HCT116 (cell line): ENCODE results near the gene TCERG1L. TPM values are rescaled to one million over a fixed set of nuclear protein-coding genes. Genes with fewer than 3 reads are reported as not detected.

ENCODE experiments used
- ATAC-seq: fragments of 200-7000 bp; cut with Tn5 transposase; 2 replicates; pipeline ENCODE4 v1.9.1; 2020; ENCODE audit warnings: mild to moderate bottlenecking, moderate library complexity
- BruUV-seq: library from RNA; stranded (reverse); fragments of 400-500 nt; replicated peaks from 2 replicates; lab custom pipeline; 2021; lab: Mats Ljungman, UMichigan
- CTCF ChIA-PET: fragments of 300-600 bp; sonication (Branson Sonifier 250); formaldehyde crosslinking; loops from one replicate; lab custom pipeline; 2021; ENCODE audit warnings: antibody characterized with exemption; lab: Charles Lee
- POLR2A ChIA-PET: fragments of 300-600, 350-600 bp; sonication (Branson Sonifier 250); formaldehyde crosslinking; loops from one replicate; lab custom pipeline; 2021; ENCODE audit warnings: antibody characterized with exemption; lab: Charles Lee
- RAD21 ChIA-PET, 2 experiments: fragments of 300-600 bp; sonication (Branson Sonifier 250); formaldehyde crosslinking; loops; one replicate each; lab custom pipeline; 2023; ENCODE audit warnings: low total read pairs in 2 of 2; ENCODE audit not compliant: uncharacterized antibody in 2 of 2, unreplicated experiment in 2 of 2, low non-redundant PET in 1 of 2; lab: Charles Lee
- DNase-seq: peaks from one replicate; pipeline ENCODE4 v3.0.0-alpha.2; 2010; ENCODE audit warnings: low read depth, low spot score
- H2AFZ ChIP-seq: fragments of 200-600 bp; shearing (Covaris generic), sonication (generic); 2 replicates; pipeline ENCODE4 v1.6.1; 2017; ENCODE audit warnings: low read depth, mixed run types, mixed read lengths, antibody characterized with exemption, low read length; ENCODE audit not compliant: poor library complexity, severe bottlenecking
- H3K27ac ChIP-seq: 2 replicates; pipeline ENCODE4 v1.5.1; 2012; ENCODE audit warnings: low read depth, low read length
- H3K27me3 ChIP-seq: fragments of 200-600 bp; sonication (generic); 2 replicates; pipeline ENCODE4 v1.6.1; 2016; ENCODE audit warnings: mixed run types, low read length, mixed read lengths; ENCODE audit not compliant: insufficient read depth
- H3K36me3 ChIP-seq, 2 experiments: fragments of 200-500 bp in 1 of 2; fragments of 200-600 bp in 1 of 2; sonication (Bioruptor generic) in 1 of 2; sonication (generic) in 1 of 2; 2 replicates each; pipeline versions ENCODE4 v1.5.1 to v1.6.1; 2014 to 2016; ENCODE audit warnings: low read length in 2 of 2, inconsistent platforms in 1 of 2, mixed read lengths in 1 of 2, mixed run types in 1 of 2; ENCODE audit not compliant: insufficient read depth in 2 of 2, control insufficient read depth in 1 of 2
- H3K4me1 ChIP-seq, 2 experiments: fragments of 200-600 bp in 1 of 2; sonication (generic) in 1 of 2; 2 replicates each; pipeline versions ENCODE4 v1.5.1 to v1.6.1; 2012 to 2017; ENCODE audit warnings: low read length in 2 of 2, inconsistent platforms in 1 of 2, mild to moderate bottlenecking in 1 of 2, mixed read lengths in 1 of 2, mixed run types in 1 of 2, moderate library complexity in 1 of 2; ENCODE audit not compliant: insufficient read depth in 2 of 2, control insufficient read depth in 1 of 2
- H3K4me2 ChIP-seq: fragments of 200-600 bp; sonication (generic); 2 replicates; pipeline ENCODE4 v1.6.1; 2017; ENCODE audit warnings: mixed run types, low read length, mixed read lengths
- H3K4me3 ChIP-seq, 2 experiments: fragments of 200-600 bp in 1 of 2; sonication (generic) in 1 of 2; replicated peaks in 1 of 2; 2 replicates each; pipeline ENCODE4 v1.5.1; 2011 to 2016; ENCODE audit warnings: low read length in 2 of 2, control low read depth in 1 of 2, low read depth in 1 of 2, mild to moderate bottlenecking in 1 of 2, mixed read lengths in 1 of 2, mixed run types in 1 of 2
- H3K79me2 ChIP-seq: fragments of 200-600 bp; sonication (generic); 2 replicates; pipeline ENCODE4 v1.6.1; 2017; ENCODE audit warnings: mild to moderate bottlenecking, mixed run types, low read length, moderate library complexity, mixed read lengths; ENCODE audit not compliant: insufficient read depth
- H3K9ac ChIP-seq: fragments of 200-600 bp; sonication (generic); 2 replicates; pipeline ENCODE4 v1.6.1; 2016; ENCODE audit warnings: low read length, mixed read lengths
- H3K9me2 ChIP-seq: fragments of 200-600 bp; sonication (generic), shearing (Covaris generic); 2 replicates; pipeline ENCODE4 v1.6.1; 2017; ENCODE audit warnings: mixed run types, mild to moderate bottlenecking, moderate library complexity; ENCODE audit not compliant: insufficient read depth
- H3K9me3 ChIP-seq, 2 experiments: fragments of 200-500 bp in 1 of 2; fragments of 200-600 bp in 1 of 2; sonication (Bioruptor generic) in 1 of 2; sonication (generic) in 1 of 2; 2 replicates each; pipeline ENCODE4 v1.6.1; 2014 to 2017; ENCODE audit warnings: low read length in 2 of 2, mixed read lengths in 2 of 2, inconsistent platforms in 1 of 2, low read depth in 1 of 2, mild to moderate bottlenecking in 1 of 2, mixed run types in 1 of 2, moderate library complexity in 1 of 2; ENCODE audit not compliant: control insufficient read depth in 1 of 2, insufficient read depth in 1 of 2
- H4K20me1 ChIP-seq: fragments of 200-600 bp; sonication (generic), shearing (Covaris generic); 2 replicates; pipeline ENCODE4 v1.6.1; 2017; ENCODE audit warnings: mixed run types, mild to moderate bottlenecking, moderate library complexity; ENCODE audit not compliant: insufficient read depth
- ATF3 ChIP-seq: IDR thresholded peaks from 2 replicates; pipeline ENCODE4 v1.6.1; 2012
- CBX3 ChIP-seq: IDR thresholded peaks from 2 replicates; pipeline ENCODE4 v1.6.1; 2012; ENCODE audit warnings: low read depth
- EGR1 ChIP-seq: IDR thresholded peaks from 2 replicates; pipeline ENCODE4 v1.6.1; 2012; ENCODE audit warnings: low read depth
- EZH2 ChIP-seq: fragments of 200-600 bp; sonication (generic); IDR thresholded peaks from 2 replicates; pipeline ENCODE4 v1.6.1; 2017; ENCODE audit warnings: antibody characterized with exemption, mixed run types
- POLR2A ChIP-seq: IDR thresholded peaks from 2 replicates; pipeline ENCODE4 v1.7.0; 2011; ENCODE audit warnings: borderline replicate concordance; ENCODE audit not compliant: insufficient read depth, insufficient read length; ENCODE audit errors: extremely low read depth
- RAD21 ChIP-seq: IDR thresholded peaks from 2 replicates; pipeline ENCODE4 v1.6.1; 2012; ENCODE audit warnings: low read depth, mild to moderate bottlenecking
- REST ChIP-seq: IDR thresholded peaks from 2 replicates; pipeline ENCODE4 v1.6.1; 2012; ENCODE audit warnings: low read depth
- SIN3A ChIP-seq: IDR thresholded peaks from 2 replicates; pipeline ENCODE4 v1.6.1; 2012; ENCODE audit warnings: low read depth
- TCF7L2 ChIP-seq: IDR thresholded peaks from 2 replicates; pipeline ENCODE4 v1.7.0; 2011; ENCODE audit warnings: borderline replicate concordance, inconsistent platforms; ENCODE audit not compliant: insufficient read depth, insufficient read length; ENCODE audit errors: extremely low read depth
- ZBTB33 ChIP-seq: IDR thresholded peaks from 2 replicates; pipeline ENCODE4 v1.6.1; 2011; ENCODE audit warnings: mild to moderate bottlenecking, low read length, moderate library complexity; ENCODE audit not compliant: insufficient replicate concordance; ENCODE audit errors: extremely low read depth
- ZFX ChIP-seq: fragments of 450-650 bp; IDR thresholded peaks from 2 replicates; pipeline ENCODE4 v1.6.1; 2017
- ZNF274 ChIP-seq: fragments of 200-500 bp; sonication (Bioruptor generic); IDR thresholded peaks from 2 replicates; pipeline ENCODE4 v1.6.1; 2014; ENCODE audit warnings: mild to moderate bottlenecking, low read depth, low read length, inconsistent platforms
- intact Hi-C: fragments of 100-400 bp; cut with micrococcal nuclease; formaldehyde crosslinking; loops from 2 replicates; pipeline ENCODE4 v1.10.0; 2022
- total RNA-seq: library from RNA; stranded (reverse); gene quantifications from one replicate; pipeline ENCODE4 v1.2.1, GENCODE V29; 2021; ENCODE audit not compliant: unreplicated experiment

TCERG1L gene
- total RNA-seq, 1 experiment from 2014 or later = not detected

GRCh38 chr10:131124945-131125344, 186.6 kb downstream of the TCERG1L start:
- no TSS peak for BruUV-seq
- Histone ChIP-seq H2AFZ (no peak overlapping the region), H3K27ac (no peak overlapping the region), H3K4me3 (no peak overlapping the region), H3K9me2 (no peaks in the 10 kb centered on the region), H4K20me1 (no peaks in the 10 kb centered on the region), H3K4me2 (no peak overlapping the region), H3K4me1 (no peaks in the 10 kb centered on the region), H3K36me3 (no peaks in the 10 kb centered on the region), H3K9me3 (no peaks in the 10 kb centered on the region), H3K27me3 (no peaks in the 10 kb centered on the region), H3K79me2 (no peaks in the 10 kb centered on the region), H3K9ac (no peak overlapping the region)
- ChIA-PET CTCF (no interaction called here), POLR2A (no interaction called here), RAD21 (no interaction called here)
- DNase-seq (no peak), ATAC-seq (no peak)
- TF ChIP-seq TCF7L2 (no peak), POLR2A (no peak), ZFX (no peak), RAD21 (no peak)
- intact Hi-C loops = no loop called here

- Histone ChIP-seq H3K36me3 (no peaks in the 10 kb centered on the region), H3K4me3 (no peak overlapping the region), H3K4me1 (no peaks in the 10 kb centered on the region), H3K9me3 (no peaks in the 10 kb centered on the region), H3K4me2 (no peak overlapping the region), H4K20me1 (no peaks in the 10 kb centered on the region), H2AFZ (no peak overlapping the region), H3K27ac (no peak overlapping the region), H3K27me3 (no peaks in the 10 kb centered on the region), H3K9me2 (no peaks in the 10 kb centered on the region), H3K9ac (no peak overlapping the region), H3K79me2 (no peaks in the 10 kb centered on the region)
- no peak for ATAC-seq
- intact Hi-C loops = no loop called here
- TF ChIP-seq SIN3A = no peak
- no peak for TF ChIP-seq EZH2
- TF ChIP-seq EGR1 = no peak
- TF ChIP-seq REST = no peak
- TF ChIP-seq ZBTB33 = no peak
- no peak for TF ChIP-seq ATF3
- TF ChIP-seq CBX3 = no peak
- no peak for TF ChIP-seq POLR2A
- no peak for TF ChIP-seq ZNF274
- no peak for TF ChIP-seq ZFX
- no TSS peak for BruUV-seq
- RAD21 ChIA-PET = no interaction called here
- CTCF ChIA-PET = no interaction called here
- POLR2A ChIA-PET = no interaction called here
- no peak for DNase-seq
Observed at GRCh38 chr10:131123496-131123895, 188.0 kb downstream of the TCERG1L start.
